ENCODE measurements around the gene TESK2. TPM values are rescaled to one million over a fixed set of nuclear protein-coding genes. Genes with fewer than 3 reads are reported as not detected.

TESK2 gene
- total RNA-seq, 4 donors from 2014 or later, result 2.8 to 10.7 (median 6.5) TPM

DNA sequence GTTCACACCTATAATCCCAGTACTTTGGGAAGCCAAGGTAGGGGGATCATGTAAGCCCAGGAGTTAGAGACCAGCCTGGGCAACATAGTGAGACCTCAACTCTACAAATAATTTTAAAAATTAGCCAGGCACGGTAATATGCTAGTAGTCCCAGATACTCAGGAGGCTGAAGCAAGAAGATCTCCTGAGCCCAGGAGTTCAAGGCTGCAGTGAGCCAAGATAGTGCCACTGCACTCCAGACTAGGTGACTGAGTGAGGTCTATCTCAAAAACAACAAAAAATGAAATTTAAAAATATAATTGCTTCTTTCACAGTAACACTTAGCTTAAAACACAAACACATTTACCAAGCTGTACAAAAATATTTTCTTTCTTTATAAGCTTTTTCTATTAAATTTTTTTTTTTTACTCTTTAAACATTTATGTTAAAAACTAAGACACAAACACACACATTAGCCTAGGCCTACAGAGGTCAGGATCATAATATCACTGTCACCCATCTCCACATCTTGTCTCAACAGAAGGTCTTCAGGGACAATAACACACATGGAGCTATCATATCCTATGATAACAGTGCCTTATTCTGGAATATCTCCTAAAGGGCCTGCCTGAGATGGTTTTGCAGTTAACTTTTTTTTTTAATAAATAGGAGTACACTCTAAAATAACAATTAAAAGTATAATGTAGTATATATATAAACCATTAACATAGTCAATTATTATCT lies 43.9 kb downstream of the TESK2 start:
- TF ChIP-seq, protein P1, sequence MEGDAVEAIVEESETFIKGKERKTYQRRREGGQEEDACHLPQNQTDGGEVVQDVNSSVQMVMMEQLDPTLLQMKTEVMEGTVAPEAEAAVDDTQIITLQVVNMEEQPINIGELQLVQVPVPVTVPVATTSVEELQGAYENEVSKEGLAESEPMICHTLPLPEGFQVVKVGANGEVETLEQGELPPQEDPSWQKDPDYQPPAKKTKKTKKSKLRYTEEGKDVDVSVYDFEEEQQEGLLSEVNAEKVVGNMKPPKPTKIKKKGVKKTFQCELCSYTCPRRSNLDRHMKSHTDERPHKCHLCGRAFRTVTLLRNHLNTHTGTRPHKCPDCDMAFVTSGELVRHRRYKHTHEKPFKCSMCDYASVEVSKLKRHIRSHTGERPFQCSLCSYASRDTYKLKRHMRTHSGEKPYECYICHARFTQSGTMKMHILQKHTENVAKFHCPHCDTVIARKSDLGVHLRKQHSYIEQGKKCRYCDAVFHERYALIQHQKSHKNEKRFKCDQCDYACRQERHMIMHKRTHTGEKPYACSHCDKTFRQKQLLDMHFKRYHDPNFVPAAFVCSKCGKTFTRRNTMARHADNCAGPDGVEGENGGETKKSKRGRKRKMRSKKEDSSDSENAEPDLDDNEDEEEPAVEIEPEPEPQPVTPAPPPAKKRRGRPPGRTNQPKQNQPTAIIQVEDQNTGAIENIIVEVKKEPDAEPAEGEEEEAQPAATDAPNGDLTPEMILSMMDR (IDR thresholded peaks at IDR 0.05; ENCODE audit: low read depth), result no peak

DNA sequence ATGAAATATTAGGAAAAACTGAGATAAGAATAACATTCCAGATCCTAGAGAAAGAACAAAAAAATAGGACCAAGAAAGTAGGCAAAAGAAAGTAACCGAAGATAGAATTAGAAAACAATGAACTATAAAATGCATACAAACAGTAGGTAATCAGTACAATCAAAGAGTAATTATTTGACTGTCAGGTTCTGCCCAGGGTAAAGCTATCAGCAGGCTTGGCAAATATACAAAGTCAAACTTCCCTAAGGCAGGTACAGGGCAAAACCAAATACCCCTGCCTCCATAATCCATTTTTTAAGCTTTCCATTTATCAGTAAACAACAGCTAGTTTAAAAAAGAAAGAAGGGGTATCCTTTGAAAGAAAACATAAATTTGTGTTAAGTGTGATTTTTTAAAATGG lies 44.4 kb downstream of the TESK2 start:
- TF ChIP-seq, protein P1 (IDR thresholded peaks at IDR 0.05; ENCODE audit: low read depth), result no peak

DNA sequence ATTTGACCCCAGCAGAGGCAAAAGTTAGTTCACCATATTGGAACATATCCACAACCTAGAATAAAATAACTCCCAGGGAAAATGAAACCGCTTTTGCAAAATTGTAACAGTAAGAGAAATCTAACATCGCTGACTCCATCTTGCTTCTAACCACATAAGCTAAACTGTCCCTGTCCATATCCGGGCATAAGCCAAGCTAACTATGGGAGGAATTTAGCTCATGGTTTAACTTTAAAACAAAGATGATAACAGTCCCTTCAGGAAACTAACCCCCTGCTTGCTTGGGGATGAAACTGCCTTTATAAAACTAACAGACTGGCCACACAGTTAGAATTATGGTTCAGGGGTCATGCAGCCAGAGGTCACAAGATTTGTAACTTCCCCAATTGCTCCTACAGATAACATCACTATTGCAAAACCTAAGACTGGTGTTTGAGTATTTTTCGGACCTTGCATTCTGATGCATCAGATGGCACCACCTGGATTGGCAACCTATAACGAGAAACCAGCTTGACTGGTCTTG lies 46.3 kb downstream of the TESK2 start:
- TF ChIP-seq, protein P1 (IDR thresholded peaks at IDR 0.05; ENCODE audit: low read depth), result no peak

DNA sequence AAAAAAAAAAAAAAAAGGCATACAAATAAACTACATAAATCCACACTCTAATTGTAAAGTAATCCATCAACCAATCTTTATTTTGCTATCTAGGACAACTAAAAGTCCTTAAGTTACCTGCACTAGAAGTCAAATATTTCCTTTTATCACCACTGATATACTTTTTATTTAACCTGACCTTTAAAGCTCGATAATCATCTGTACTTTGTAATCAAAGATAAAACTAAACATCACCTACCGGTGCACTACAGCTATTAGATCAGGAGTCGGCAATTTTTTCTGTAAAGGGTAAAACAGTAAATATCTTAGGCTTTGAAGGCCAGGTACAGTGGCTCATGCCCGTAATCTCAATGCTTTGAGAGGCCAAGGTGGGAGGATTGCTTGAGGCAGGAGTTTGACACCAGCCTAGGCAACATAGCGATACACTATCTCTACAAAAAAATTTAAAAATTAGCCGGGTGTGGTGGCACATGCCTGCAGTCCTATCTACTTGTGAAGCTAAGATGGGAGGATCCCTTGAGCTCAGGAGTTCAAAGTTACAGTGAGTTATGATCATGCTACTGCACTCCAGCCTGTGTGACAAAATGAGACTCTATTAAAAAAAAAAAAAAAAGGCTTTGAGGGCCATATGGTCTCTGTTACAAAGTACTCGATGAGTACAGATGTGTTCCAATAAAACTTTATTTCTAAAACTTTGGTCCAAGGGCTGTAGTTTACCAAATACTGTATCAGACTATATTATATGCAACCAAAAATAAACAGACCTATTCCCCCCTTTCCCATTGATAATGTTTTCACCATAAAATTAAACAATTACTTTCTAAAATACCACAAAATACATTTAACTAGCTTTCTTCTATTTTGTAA lies 47.1 kb downstream of the TESK2 start:
- TF ChIP-seq, protein P1 (IDR thresholded peaks at IDR 0.05; ENCODE audit: low read depth), result no peak

DNA sequence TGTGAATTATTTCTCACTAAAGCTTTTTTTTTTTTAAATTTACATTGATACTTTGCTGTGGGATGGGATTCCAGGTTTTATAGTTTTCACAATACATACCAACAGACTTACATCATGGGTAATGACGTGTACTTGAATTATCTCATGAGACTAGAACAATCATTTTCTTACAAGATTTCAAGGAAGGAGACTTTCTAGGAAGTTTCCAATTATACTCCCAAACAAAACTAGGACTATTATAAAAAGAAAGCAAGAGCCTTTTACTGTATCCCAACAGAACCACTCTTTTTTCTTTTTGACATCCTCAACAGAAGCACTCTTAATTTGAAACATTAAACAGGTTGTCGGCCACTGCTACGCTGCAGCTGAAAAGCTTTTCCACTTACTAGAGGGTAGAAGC lies 48.7 kb downstream of the TESK2 start:
- TF ChIP-seq, protein P1 (IDR thresholded peaks at IDR 0.05; ENCODE audit: low read depth), result no peak

DNA sequence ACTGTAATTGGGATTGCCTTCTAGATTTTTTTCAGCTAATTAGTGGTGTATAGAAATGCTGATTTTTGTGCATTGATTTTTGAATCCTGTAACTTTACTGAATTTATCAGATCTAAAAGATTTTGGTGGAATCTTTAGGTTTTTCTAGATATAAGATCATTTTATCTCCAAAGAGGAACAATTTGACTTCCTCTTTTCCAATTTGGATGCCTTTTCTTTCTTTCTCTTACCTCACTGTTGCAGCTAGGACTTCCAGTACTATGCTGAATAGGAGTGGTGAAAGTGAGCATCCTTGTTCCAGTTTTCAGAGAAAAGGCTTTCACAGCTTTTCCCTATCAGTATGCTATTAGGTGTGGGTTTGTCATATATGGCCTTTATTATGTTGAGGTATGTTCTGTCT lies 53.6 kb downstream of the TESK2 start:
- TF ChIP-seq, protein P1 (IDR thresholded peaks at IDR 0.05; ENCODE audit: low read depth), result no peak

DNA sequence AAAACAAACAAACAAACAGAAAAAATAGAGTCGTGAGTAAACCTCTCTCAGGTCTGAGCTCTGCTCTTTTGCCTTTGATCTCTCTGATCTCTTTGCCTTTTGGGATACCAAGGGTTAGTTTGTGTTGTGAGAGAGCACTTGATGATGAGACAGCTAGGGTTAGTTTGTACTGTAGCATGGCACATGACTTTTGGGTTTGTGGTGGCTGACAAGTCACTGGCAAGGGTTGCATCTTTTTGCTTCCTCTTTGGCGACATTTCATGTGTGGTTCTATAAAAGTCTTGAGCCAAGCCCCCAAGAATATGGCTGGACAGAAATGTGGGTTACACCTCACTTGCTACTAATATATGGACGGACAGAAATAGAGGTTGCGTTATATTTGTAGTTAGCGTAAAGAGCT lies 60.5 kb downstream of the TESK2 start:
- TF ChIP-seq, protein P1 (IDR thresholded peaks at IDR 0.05; ENCODE audit: low read depth), result no peak

All from subcutaneous adipose tissue (tissue), 4 donors.